ENCODE data around the gene TRAPPC2L. TPM values are rescaled to one million over a fixed set of nuclear protein-coding genes. Genes with fewer than 3 reads are reported as not detected.

The TRAPPC2L gene
- total and polyA plus RNA-seq, 2 of the 13 experiments (the other 11 are each of a cell fraction or from before 2014, with no cell fraction given) = 96.3 to 107 TPM

GRCh38 chr16:88810912-88811768 lies 45.8 kb upstream of the TRAPPC2L start (continued):
- TF ChIP-seq ZNF644 (CRISPR knock-in tag; IDR thresholded peaks at IDR 0.05; ENCODE audit: low read depth) (no peak), ZNF777 (CRISPR knock-in tag; IDR thresholded peaks at IDR 0.05) (no peak; the same call in none of the 2 replicates), TRIM24 (CRISPR knock-in tag; IDR thresholded peaks at IDR 0.05) (no peak), HNF1A (IDR thresholded peaks at IDR 0.05; ENCODE audit: low read depth) (no peak), HNF1A (CRISPR knock-in tag; IDR thresholded peaks at IDR 0.05; ENCODE audit: borderline replicate concordance) (peak; percentile 52; the same call in 1 of the 2 replicates), ZNF333 (CRISPR knock-in tag; IDR thresholded peaks at IDR 0.05; ENCODE audit: borderline replicate concordance) (peak; percentile 56; the same call in 1 of the 2 replicates), ATRX (CRISPR knock-in tag; IDR thresholded peaks at IDR 0.05; ENCODE audit: borderline replicate concordance) (no peak), HOMEZ (CRISPR knock-in tag; IDR thresholded peaks at IDR 0.05; ENCODE audit: low read depth) (no peak), MXD4 (CRISPR knock-in tag; IDR thresholded peaks at IDR 0.05) (peak; percentile 91), GATAD2A (CRISPR knock-in tag; IDR thresholded peaks at IDR 0.05) (no peak), ZNF567 (CRISPR knock-in tag; IDR thresholded peaks at IDR 0.05; ENCODE audit: borderline replicate concordance) (no peak), DRAP1 (CRISPR knock-in tag; IDR thresholded peaks at IDR 0.05) (no peak; the same call in 1 of the 2 replicates), NCOR1 (IDR thresholded peaks at IDR 0.05; ENCODE audit: borderline replicate concordance, low read length) (no peak), HNRNPUL1 (IDR thresholded peaks at IDR 0.05; ENCODE audit: low read depth, low read length) (no peak), ZNF709 (CRISPR knock-in tag; IDR thresholded peaks at IDR 0.05) (peak; percentile 86), NCOA1 (CRISPR knock-in tag; IDR thresholded peaks at IDR 0.05) (no peak; the same call in 1 of the 2 replicates), KLF13 (CRISPR knock-in tag; IDR thresholded peaks at IDR 0.05) (no peak), XBP1 (CRISPR knock-in tag; IDR thresholded peaks at IDR 0.05) (no peak; the same call in 1 of the 2 replicates), ARID2 (CRISPR knock-in tag; IDR thresholded peaks at IDR 0.05; ENCODE audit: borderline replicate concordance) (no peak), ARNT (IDR thresholded peaks at IDR 0.05) (no peak), ZNF766 (CRISPR knock-in tag; IDR thresholded peaks at IDR 0.05; ENCODE audit: borderline replicate concordance) (peak; percentile 86), SMC3 (IDR thresholded peaks at IDR 0.05; ENCODE audit: low read length) (no peak), ZNF746 (CRISPR knock-in tag; IDR thresholded peaks at IDR 0.05) (peak; percentile 8; the same call in 1 of the 2 replicates), CEBPB (IDR thresholded peaks at IDR 0.05; ENCODE audit: borderline replicate concordance, low read depth, low read length) (no peak), SRSF9 (IDR thresholded peaks at IDR 0.05; ENCODE audit: borderline replicate concordance, insufficient read depth, low read depth, low read length, poor library complexity, severe bottlenecking) (no peak), ZBTB38 (CRISPR knock-in tag; IDR thresholded peaks at IDR 0.05) (no peak)

All from HepG2 (cell line).